BE2C (cell line): Measurements from ENCODE around the gene TBC1D22A.

Experiments
- DNase-seq: peaks from one replicate; pipeline ENCODE4 v3.0.0-alpha.2; 2020
- H3K27me3 ChIP-seq: fragments of 250-450 bp; sonication (Bioruptor Pico); 2 replicates; pipeline ENCODE4 v1.5.1; 2020; ENCODE audit warnings: mild to moderate bottlenecking
- H3K36me3 ChIP-seq: fragments of 250-450 bp; sonication (Bioruptor Pico); 2 replicates; pipeline ENCODE4 v1.5.1; 2020; ENCODE audit warnings: mild to moderate bottlenecking
- H3K4me1 ChIP-seq: fragments of 250-450 bp; sonication (Bioruptor Pico); 2 replicates; pipeline ENCODE4 v1.5.1; 2020
- H3K4me3 ChIP-seq: 2 replicates; pipeline ENCODE4 v1.5.1; 2011; ENCODE audit warnings: low read depth, low read length
- H3K9me3 ChIP-seq: fragments of 250-450 bp; sonication (Bioruptor Pico); 2 replicates; pipeline ENCODE4 v1.5.1; 2020
- CTCF ChIP-seq: IDR thresholded peaks from 2 replicates; pipeline ENCODE4 v1.5.1; 2012; ENCODE audit warnings: mild to moderate bottlenecking, low read depth, low read length

The TBC1D22A gene

GRCh38 chr22:47030881-47031627, 268.6 kb downstream of the TBC1D22A start:
- no peaks in the 10 kb centered on the region for H3K27me3 ChIP-seq
- peaks cover 7% of the 10 kb centered on the region for H3K4me1 ChIP-seq
- no peaks in the 10 kb centered on the region for H3K9me3 ChIP-seq
- H3K36me3 ChIP-seq = no peaks in the 10 kb centered on the region
- H3K4me3 ChIP-seq = no peak overlapping the region
- DNase-seq = peak; percentile 3
- TF ChIP-seq CTCF = no peak

GRCh38 chr22:47031628-47031915, 269.1 kb downstream of the TBC1D22A start:
- no peaks in the 10 kb centered on the region for H3K36me3 ChIP-seq
- H3K4me3 ChIP-seq = no peak overlapping the region
- peaks cover 7% of the 10 kb centered on the region for H3K4me1 ChIP-seq
- TF ChIP-seq CTCF = no peak
- no peaks in the 10 kb centered on the region for H3K27me3 ChIP-seq
- peak; percentile 3 for DNase-seq
- no peaks in the 10 kb centered on the region for H3K9me3 ChIP-seq

GRCh38 chr22:47032091-47032943, 269.9 kb downstream of the TBC1D22A start:
- TF ChIP-seq CTCF = no peak
- Histone ChIP-seq H3K4me1 (peaks cover 7% of the 10 kb centered on the region), H3K4me3 (no peak overlapping the region), H3K27me3 (no peaks in the 10 kb centered on the region), H3K36me3 (no peaks in the 10 kb centered on the region), H3K9me3 (no peaks in the 10 kb centered on the region)
- peak; percentile 46 for DNase-seq

GRCh38 chr22:47032956-47033647, 270.7 kb downstream of the TBC1D22A start:
- DNase-seq = no peak
- peaks cover 7% of the 10 kb centered on the region for H3K4me1 ChIP-seq
- H3K27me3 ChIP-seq = no peaks in the 10 kb centered on the region
- H3K4me3 ChIP-seq = no peak overlapping the region
- H3K36me3 ChIP-seq = no peaks in the 10 kb centered on the region
- TF ChIP-seq CTCF = no peak
- no peaks in the 10 kb centered on the region for H3K9me3 ChIP-seq

GRCh38 chr22:47033648-47034000, 271.2 kb downstream of the TBC1D22A start:
- peak; percentile 4 for DNase-seq
- H3K4me3 ChIP-seq = no peak overlapping the region
- no peaks in the 10 kb centered on the region for H3K27me3 ChIP-seq
- H3K4me1 ChIP-seq = peaks cover 7% of the 10 kb centered on the region
- H3K36me3 ChIP-seq = no peaks in the 10 kb centered on the region
- no peak for TF ChIP-seq CTCF
- H3K9me3 ChIP-seq = no peaks in the 10 kb centered on the region
